ENCODE measurements around the gene PIP5K1A. TPM values are rescaled to one million over a fixed set of nuclear protein-coding genes. Genes with fewer than 3 reads are reported as not detected.
A peak's percentile ranks its signal among the peaks of the same experiment; 100 is the strongest.

Gene PIP5K1A
- 10 to 100 TPM; 42.8 to 80.1 (median 49.9) TPM for total RNA-seq

- TF ChIP-seq POLR2AphosphoS5 (IDR thresholded peaks at IDR 0.05) (peak; percentile 94), POLR2A (IDR thresholded peaks at IDR 0.05) (peak; percentile 68 to 77)
- TF ChIP-seq, protein P1, sequence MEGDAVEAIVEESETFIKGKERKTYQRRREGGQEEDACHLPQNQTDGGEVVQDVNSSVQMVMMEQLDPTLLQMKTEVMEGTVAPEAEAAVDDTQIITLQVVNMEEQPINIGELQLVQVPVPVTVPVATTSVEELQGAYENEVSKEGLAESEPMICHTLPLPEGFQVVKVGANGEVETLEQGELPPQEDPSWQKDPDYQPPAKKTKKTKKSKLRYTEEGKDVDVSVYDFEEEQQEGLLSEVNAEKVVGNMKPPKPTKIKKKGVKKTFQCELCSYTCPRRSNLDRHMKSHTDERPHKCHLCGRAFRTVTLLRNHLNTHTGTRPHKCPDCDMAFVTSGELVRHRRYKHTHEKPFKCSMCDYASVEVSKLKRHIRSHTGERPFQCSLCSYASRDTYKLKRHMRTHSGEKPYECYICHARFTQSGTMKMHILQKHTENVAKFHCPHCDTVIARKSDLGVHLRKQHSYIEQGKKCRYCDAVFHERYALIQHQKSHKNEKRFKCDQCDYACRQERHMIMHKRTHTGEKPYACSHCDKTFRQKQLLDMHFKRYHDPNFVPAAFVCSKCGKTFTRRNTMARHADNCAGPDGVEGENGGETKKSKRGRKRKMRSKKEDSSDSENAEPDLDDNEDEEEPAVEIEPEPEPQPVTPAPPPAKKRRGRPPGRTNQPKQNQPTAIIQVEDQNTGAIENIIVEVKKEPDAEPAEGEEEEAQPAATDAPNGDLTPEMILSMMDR (IDR thresholded peaks at IDR 0.05) = no peak
- Histone ChIP-seq H3K27me3 (no peaks in the 10 kb centered on the region), H3K9me3 (no peaks in the 10 kb centered on the region), H3K4me1 (peaks cover 5 to 54% (median 20%) of the 10 kb centered on the region in 3 donors), H3K27ac (peak within 1 kb of the TSS; percentile 79 to 94 (median 91)), H3K36me3 (peaks cover 0 to 15% of the 10 kb centered on the region in 2 donors), H3K4me3 (peak within 1 kb of the TSS; percentile 71 to 81)
- peak; percentile 92 for ATAC-seq
- 0% methylated on average over 5 to 6 of the region's 60 CpGs for WGBS, 2 donors (ENCODE audit: low coverage in 1 of 2)
Measured at GRCh38 chr1:151198254-151199127, at the start of gene PIP5K1A. PIP5K1A (plus strand) TSS chr1:151198552; CDS start chr1:151198997, 445 bp downstream.

DNA sequence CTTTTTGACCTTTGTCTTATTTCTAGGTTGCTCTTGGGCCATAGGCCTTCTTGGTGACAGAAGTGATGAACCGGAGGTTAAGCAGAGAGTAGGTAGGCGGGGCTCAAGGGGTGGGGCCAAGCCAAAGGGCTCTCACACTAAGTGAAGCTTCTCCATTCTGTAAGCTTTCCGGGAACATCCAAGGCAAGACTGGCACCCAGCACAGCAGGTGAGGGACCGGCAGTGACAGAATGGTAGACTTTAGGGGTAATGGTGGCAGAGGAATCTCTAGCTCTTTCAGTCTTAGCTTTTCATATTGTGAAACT, 41.9 kb upstream of the PIP5K1A start, which contains the start of gene TNFAIP8L2:
TSS of gene TNFAIP8L2 (plus strand) at position 135 of the 305 bp plus-strand sequence. CDS start 2,049 bp downstream, outside the sequence.
- WGBS, 2 donors (ENCODE audit: low coverage in 1 of 2) = 66 to 90% methylated on average over 2 to 3 of the region's 4 CpGs
- peak within 1 kb of the TSS in 2 of 4 donors; percentile 24 to 48 for H3K27ac ChIP-seq
- peak within 1 kb of the TSS in 1 of 2 donors; percentile 38 for H3K4me3 ChIP-seq
- H3K4me1 ChIP-seq = peaks cover 0 to 25% (median 0%) of the 10 kb centered on the region in 3 donors
- H3K27me3 ChIP-seq = no peaks in the 10 kb centered on the region
- ATAC-seq = no peak
- no peak for TF ChIP-seq POLR2A (IDR thresholded peaks at IDR 0.05)
- TF ChIP-seq, protein P1 (IDR thresholded peaks at IDR 0.05) = no peak
- TF ChIP-seq POLR2AphosphoS5 (IDR thresholded peaks at IDR 0.05) = no peak
- no peak for TF ChIP-seq EP300 (IDR thresholded peaks at IDR 0.05)
- peaks cover 0 to 58% of the 10 kb centered on the region in 2 donors for H3K36me3 ChIP-seq
- no peaks in the 10 kb centered on the region for H3K9me3 ChIP-seq

DNA sequence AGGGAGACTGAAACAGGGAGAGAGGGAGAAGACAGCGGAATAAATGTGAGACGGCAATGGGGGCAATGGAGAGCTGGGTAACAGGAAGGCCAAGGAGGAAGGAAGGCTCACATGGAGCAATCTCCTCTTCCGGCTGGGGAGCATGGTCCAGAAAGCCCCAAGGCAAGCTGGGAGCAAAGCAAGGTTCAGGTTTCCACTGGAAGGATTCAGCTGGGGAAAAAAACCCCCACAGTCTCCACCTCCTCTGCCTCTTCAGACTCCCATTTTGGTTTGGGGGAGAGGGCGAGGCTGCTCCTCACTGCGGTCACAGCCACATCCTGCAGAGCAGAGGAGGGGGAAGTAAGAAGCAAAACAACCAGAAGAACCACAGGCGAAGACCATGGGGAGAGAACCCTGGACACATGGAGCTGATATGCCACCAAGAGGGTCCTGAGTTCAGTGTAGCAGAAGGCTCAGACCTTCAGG, 41.3 kb upstream of the PIP5K1A start:
- peak overlapping the region in 1 of 2 donors; percentile 38 for H3K4me3 ChIP-seq
- H3K27me3 ChIP-seq = no peaks in the 10 kb centered on the region
- peak overlapping the region in 2 of 4 donors; percentile 24 to 48 for H3K27ac ChIP-seq
- peaks cover 0 to 64% of the 10 kb centered on the region in 2 donors for H3K36me3 ChIP-seq
- whole genome bisulfite sequencing, 2 donors (ENCODE audit: low coverage in 1 of 2) = 17 to 75% methylated on average over 1 to 4 of the region's 6 CpGs
- TF ChIP-seq, protein P1 (IDR thresholded peaks at IDR 0.05) = no peak
- TF ChIP-seq POLR2A (IDR thresholded peaks at IDR 0.05) (no peak), POLR2AphosphoS5 (IDR thresholded peaks at IDR 0.05) (no peak), EP300 (IDR thresholded peaks at IDR 0.05) (no peak)
- H3K4me1 ChIP-seq = peaks cover 0 to 27% (median 0%) of the 10 kb centered on the region in 3 donors
- no peak for ATAC-seq
- no peaks in the 10 kb centered on the region for H3K9me3 ChIP-seq

DNA sequence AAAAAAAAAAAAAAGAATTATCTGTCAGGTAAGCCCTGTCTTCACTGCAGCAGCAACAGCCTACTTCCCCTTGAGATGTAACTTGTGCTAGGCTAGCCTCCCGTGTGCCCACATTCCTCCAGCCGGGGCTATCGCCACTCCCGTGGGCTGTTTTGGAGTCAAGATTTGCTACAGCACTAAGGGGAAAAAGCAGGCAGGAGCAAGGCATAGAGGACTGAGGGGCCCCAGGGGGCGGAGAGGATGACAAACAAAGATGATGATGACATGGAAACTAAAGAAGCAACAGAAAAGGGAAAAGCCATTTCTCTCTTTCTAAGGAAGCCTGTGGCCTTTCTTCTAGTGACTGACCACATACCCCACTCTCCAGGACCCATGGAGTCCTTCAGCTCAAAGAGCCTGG, 40.0 kb upstream of the PIP5K1A start:
- TF ChIP-seq EP300 (IDR thresholded peaks at IDR 0.05) = no peak
- no peak for TF ChIP-seq POLR2A (IDR thresholded peaks at IDR 0.05)
- TF ChIP-seq, protein P1 (IDR thresholded peaks at IDR 0.05) = no peak
- no peak for TF ChIP-seq POLR2AphosphoS5 (IDR thresholded peaks at IDR 0.05)
- no peak for ATAC-seq
- Histone ChIP-seq H3K36me3 (peaks cover 0 to 66% of the 10 kb centered on the region in 2 donors), H3K4me1 (peaks cover 0 to 39% (median 2%) of the 10 kb centered on the region in 3 donors), H3K9me3 (no peaks in the 10 kb centered on the region), H3K4me3 (no peak overlapping the region), H3K27ac (peak overlapping the region in 2 of 4 donors; percentile 5 to 16), H3K27me3 (no peaks in the 10 kb centered on the region)
- WGBS, 2 donors (ENCODE audit: low coverage in 1 of 2) = 20 to 62% methylated on average over 1 to 3 of the region's 5 CpGs
